ENCODE results near the gene TPRN.
A peak's percentile ranks its signal among the peaks of the same experiment; 100 is the strongest.

Gene TPRN

DNA sequence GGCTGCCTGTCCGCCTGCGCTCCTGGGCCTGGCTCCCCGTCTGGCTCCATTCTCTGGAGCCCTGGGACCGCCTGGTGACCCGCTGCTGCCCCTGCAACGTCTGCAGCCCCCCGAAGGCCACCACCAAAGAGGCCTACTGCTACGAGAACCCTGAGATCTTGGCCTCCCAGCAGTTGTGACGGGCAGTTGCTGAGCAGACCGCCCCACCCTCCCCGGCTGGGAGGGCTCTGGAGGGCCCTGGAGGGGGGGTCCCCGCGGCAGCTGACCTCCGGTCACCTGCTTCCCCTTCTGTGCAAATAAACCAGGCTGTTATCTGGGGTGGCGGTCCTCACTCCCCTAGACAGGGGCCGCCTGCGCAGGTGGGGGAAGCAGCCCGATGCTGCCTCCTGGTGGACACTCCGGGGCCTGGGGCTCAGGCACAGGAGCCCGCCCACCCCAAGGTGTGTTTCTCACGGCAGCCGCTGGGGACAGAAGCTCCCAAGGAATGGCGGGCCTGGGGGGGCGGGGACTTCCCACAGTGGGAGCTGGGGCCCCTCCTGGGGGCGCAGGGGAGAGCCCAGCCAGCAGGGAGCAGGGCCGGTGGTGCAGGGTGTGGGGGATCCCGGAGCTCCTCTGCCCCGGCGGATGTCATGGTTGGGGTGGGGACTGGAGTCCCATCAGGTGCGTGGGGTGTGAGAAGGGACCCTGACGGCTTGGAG lies 35.8 kb upstream of the TPRN start:
- peak; percentile 90 to 94 for DNase-seq (ENCODE audit: low read depth in 2 of 2)

DNA sequence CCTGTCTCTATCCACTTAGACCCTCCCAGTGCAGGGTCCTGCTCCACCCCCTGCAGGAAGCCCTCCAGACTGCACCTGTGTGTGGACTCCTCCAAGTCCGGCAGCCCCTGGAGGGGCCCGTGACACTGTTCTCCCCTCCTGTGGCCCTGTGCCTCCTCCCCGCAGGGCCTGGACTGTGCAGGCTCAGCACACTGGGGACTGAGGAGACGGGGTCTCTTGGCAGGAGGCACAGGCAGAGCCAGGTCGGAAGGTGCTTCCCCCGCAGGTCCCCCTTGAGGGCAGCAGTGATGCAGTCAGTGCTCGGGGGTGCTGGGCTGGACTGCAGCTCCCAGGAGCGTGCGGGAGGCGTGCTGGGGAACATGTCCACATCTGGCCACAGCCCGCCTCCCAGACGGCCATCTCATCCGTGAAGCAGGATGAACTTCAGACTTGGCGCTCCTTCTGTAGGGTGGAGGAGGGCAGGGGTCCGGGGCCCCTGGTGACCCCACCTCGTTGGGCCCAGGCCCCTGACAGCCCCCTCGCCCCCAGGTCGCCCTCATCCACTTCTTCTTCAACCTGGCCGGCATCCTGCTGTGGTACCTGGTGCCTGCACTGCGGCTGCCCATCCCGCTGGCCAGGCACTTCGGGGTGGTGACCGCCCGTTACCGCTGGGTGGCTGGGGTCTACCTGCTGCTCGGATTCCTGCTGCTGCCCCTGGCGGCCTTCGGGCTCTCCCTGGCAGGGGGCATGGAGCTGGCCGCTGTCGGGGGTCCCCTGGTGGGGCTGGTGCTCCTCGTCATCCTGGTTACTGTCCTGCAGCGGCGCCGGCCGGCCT lies 35.1 kb upstream of the TPRN start:
- DNase-seq (ENCODE audit: low read depth in 2 of 2): no peak

DNA sequence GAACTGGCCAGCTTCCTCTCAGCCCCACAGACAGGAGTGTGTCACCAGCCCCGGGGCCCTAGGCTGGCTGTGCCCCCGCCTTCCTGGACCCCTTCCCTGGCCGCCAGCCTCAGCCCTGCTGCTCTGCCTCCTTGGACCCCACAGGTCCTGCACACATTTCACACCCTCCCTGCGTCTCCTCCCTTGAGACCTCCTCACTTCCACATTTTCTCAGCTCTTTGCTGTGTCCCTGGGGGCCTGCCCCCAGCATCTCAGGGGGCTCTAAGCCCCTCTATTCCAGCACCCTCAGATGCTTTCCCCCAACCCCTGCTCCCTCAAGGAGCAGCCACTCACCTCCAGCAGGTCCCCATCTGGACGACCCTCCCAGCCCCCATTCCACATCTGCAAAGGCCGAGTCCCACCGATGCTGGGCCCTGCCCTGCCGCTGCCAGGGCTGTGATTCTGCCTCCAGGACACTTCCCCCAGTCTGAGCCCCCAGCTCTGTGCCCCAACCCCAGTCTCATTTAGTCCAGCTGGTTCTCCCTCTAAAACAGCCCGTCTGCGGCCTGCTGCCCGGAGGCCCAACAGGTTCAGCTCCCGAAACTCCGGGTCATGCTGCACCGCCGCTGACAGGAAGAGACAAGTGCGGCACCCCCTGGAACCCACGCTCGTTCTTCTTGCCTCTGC lies 34.4 kb upstream of the TPRN start:
- no peak for DNase-seq (ENCODE audit: low read depth in 2 of 2)

DNA sequence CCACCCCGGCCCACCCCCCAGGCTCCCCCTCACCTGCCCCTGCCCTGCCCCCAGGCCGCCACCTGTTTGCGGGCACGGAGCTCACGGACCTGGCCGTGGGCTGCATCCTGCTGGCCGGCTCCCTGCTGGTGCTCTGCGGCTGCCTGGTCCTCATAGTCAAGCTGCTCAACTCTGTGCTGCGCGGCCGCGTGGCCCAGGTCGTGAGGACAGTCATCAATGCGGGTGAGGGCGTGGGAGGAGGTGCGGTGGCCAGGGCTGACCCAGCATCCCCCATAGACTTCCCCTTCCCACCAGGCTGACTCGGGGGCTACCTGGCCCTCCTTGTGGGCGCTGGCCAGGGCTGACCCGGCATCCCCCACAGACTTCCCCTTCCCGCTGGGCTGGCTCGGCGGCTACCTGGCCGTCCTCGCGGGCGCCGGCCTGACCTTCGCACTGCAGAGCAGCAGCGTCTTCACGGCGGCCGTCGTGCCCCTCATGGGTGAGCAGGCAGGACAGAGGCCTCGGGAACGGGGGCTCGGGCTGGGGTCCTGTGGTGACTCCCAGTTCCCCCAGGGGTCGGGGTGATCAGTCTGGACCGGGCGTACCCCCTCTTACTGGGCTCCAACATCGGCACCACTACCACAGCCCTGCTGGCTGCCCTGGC lies 33.6 kb upstream of the TPRN start:
- no peak for DNase-seq (ENCODE audit: low read depth in 2 of 2)

DNA sequence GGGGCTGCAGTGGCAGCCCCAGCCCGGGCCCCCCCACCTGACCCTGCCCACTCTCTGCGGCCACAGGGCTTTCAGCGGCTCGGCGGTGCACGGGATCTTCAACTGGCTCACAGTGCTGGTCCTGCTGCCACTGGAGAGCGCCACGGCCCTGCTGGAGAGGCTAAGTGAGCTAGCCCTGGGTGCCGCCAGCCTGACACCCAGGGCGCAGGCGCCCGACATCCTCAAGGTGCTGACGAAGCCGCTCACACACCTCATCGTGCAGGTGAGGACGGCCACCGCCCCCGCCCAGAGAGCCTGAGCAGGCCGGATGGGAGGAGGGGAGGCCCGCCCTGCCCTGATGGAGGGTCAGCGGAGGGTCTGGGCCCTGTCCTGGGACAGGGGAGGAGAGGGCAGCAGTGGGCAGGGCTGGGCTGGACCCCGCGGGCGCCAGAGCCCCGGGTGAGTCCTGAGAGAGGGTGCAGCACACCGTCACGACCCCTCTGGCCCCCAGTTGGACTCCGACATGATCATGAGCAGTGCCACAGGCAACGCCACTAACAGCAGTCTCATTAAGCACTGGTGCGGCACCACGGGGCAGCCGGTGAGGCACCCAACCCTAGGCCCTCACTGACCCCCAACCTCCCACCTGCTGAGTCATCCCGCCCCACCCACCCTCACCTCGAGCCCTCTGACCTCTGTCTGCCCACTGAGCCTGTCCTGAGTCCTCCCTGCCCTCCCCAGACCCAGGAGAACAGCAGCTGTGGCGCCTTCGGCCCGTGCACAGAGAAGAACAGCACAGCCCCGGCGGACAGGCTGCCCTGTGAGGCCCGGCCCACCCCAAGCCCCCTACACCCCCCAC lies 32.8 kb upstream of the TPRN start:
- no peak for DNase-seq (ENCODE audit: low read depth in 2 of 2)

DNA sequence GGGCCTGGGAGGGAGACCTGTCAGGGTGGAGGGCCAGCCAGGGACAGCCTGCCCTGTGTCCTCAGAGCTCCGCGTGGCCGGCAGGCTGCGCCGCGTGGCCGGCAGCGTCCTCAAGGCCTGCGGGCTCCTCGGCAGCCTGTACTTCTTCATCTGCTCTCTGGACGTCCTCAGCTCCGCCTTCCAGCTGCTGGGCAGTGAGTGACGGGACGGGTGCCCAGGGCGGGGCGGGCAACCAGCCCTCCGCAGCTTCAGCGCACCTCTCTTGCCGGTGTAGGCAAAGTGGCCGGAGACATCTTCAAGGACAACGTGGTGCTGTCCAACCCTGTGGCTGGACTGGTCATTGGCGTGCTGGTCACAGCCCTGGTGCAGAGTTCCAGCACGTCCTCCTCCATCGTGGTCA lies 32.0 kb upstream of the TPRN start:
- no peak for DNase-seq (ENCODE audit: low read depth in 2 of 2)

DNA sequence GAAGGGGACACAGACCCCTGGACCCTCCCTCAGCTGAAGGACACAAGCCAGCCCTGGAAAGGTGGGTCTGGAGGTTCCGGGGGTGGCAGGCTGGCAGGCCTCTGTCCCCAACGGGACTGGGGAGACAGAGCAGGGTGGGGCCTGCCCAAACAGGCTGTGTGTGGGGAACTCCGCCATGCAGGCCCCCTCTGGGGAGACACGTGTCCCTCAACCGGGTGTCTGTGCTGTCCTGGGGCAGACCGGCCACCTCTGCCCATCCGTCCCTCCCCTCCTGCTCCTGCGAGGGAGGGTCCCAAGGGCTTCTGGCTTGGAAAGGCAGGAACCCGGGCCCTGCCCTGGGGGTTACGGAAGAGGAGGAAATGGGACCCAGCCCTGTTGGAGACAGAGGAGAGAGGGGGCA lies 31.6 kb upstream of the TPRN start:
- DNase-seq (ENCODE audit: low read depth in 2 of 2): no peak

DNA sequence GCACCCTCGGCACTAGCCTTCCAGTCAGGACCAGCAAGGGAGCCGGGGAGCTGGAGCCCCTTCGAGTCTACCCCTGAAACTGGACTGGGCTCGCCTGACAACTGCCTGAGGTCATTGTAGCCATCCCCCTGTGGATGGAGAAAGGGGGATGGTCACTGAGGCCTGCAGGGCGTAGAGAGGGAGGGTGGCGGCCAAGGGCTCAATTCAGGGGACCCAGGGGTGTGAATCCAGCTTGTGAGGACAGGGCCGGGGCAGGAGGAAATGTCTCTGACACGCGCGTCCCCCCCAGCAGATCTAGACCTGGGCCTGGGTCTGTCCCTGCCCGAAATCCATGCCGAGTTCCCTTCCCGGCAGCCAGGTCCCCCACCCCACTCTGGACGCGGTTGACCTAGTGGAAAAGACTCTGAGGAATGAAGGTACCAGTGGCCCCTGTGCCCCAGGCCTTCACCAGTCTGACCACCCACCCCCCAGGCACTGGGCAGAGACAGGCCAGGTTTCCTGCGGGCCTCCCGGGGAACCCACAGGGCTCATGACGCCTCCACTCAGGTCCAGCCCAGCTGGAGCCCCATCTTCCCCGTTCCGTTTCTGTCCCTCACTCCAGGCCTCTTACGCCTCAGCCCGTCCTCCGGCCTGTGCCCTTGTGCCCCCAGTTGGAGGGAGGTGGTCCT lies 31.0 kb upstream of the TPRN start:
- no peak for DNase-seq (ENCODE audit: low read depth in 2 of 2)

DNA sequence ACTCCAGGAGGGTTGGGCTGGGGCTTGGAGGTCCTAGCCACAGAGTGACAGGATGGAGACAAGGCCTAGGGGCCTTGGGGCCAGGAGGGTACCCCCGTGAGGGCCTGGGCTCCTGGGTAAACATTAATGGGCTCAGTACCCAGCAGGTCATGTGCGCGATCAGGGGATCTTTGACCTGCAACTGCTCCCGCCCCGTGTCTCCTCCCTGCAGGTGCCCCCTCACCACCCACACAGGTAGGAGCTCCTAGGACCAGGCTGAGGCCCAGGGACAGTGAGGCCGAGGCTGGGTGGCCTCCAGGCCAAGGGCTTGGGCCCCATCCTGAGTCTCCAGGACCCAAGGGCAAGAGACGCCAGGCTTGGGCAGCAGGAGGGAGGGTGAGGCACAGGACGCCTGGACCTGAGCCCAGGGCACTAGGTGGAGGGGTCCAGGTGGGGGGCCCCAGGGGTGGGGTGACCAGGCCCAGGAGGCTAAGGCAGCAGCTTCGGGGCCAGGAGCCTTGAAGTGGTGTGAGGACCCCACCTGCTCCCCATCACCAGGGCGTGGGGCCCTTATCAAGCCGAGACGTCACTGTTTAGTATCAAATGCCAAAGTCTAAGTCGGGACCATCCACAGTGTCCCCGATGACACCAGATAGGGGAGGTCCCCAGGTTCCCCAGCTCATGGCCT lies 30.3 kb upstream of the TPRN start, which contains the start of gene SLC34A3:
Gene SLC34A3 (plus strand): TSS at position 197 of the 667 bp plus-strand sequence. CDS start 802 bp downstream, outside the sequence.
- no peak for DNase-seq (ENCODE audit: low read depth in 2 of 2)

DNA sequence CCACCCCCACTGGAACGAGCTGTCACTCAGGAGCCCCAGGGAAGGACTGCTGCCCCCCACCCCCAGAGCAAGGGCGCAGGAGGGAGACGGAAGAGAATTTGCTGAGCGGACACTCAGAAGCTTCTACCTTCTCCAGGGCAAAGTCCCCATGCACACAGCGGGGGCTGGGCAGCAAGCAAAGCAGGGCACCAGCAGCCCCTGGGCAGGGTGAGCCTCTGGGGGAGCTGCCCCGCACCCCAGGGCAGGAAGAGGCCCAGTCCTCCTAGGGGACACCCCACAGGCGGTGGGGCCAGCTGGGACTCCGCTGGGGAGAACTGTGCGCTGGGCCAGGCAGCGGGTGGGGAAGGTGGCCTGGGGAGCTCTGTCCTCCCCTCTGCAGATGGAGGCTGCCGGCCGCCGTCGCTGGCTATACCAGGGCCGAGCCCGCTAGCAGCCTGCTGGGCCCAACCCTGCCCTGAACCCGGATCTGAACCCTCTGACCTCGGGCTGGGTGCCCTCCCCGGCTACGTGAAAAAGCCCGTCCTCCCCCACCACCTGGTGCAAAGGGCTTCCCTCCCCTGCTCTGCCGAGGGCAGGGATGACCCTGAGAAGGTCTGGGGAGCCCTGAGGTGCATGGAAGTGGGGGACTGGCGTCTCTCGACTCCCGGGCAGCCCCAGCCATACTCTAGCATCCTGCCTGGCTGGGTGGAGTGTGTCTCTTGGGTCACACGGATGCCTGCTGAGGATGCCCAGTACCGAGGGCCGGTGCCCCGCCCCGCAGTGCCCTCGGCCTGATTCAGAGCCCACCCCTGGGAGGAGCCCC lies 29.6 kb upstream of the TPRN start:
- no peak for DNase-seq (ENCODE audit: low read depth in 2 of 2)

DNA sequence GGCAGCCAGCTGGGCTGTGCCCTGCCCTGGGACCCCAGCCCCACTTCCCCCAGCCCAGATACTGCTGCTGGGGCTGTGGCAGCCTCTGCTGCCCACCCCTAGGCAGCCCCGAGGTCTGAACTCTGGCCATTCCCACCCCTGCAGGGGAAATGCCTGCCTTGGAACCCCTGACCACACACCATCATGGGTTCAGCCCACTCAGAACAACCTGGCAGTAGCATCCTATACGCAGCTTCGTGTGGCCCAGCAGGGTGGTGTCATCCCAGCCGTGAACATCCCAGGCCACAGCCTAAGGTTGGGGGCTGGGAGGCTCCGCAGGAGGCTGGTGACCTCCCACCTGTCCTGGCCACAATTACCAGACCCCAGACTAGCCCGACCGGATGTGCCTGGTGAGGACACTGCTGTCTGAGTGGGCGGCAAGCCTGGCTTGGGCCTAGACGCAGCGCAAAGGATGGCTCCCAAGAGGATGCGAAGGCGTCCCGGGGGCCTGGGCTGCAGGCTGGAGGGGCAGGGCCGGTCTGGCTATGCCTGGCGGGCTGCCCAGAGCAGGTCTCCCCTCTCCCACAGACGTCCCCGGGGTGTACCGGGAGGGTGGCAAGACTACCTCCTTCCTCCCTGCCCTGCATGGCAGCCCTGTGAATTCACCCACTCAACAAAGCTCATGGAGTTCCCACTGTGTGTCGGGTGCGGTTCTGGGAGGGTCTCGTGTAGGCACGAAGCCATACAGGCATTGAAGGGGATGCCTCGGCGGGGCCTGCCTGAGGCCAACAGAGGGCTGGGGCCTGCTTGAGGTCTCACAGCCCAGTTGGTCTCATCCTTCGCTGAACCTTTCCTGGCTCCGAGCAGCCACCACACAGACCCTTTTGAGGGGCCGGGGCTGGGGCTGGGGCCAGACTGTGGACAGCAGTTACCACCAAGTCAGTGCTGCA lies 28.7 kb upstream of the TPRN start:
- no peak for DNase-seq (ENCODE audit: low read depth in 2 of 2)

DNA sequence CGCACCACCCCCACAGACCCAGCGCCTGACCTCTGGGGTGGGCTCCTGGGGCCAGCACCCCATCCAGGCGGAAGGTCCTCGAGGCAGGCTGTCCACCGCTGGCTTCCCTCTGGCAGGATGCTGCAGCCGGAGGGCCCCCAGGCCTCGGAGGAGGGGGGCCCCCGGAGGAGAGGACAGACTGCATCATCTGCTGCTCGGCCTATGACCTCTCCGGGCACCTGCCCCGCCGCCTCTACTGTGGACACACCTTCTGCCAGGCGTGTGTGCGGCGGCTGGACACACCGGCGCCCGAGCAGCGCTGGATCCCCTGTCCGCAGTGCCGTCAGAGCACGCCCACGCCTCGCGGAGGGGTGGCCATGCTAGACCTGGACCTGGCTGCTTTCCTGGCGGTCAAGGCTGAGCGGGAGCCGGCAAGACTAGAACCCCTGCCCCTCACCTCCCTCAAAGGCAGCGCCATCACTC lies 28.0 kb upstream of the TPRN start:
- no peak for DNase-seq (ENCODE audit: low read depth in 2 of 2)

DNA sequence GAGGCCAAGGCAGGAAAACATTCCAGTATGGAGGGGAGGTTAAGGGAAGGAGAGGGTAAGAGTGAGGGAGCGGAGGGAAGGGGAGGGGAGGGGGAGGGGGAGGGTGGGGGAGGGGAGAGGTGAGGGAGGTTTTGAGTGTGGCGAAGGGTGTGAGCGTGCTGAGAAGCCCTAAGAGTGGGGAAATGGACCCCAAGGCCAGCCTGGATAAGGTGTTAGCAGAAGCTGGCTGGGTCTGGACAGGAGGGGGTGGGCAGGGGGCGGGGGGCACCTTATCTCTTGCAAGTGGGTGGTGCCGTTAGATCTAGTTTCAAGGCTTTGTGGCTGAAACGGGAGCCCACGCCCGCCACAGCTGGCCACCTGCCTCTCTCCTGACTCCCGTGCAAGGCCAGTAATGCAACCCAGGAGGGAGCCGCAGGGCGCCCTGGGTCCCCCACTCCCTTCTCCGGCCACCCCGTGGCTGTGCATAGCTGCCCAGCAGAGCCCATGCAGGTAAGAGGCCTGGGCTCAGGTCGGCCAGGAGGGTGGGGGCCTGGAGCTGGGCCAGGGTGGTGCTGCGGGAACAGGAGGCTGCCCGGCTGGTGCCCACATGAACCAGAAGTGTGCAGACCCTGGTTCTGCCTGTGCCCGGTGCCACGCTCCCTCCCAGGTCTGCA lies 27.4 kb upstream of the TPRN start:
- no peak for DNase-seq (ENCODE audit: low read depth in 2 of 2)

DNA sequence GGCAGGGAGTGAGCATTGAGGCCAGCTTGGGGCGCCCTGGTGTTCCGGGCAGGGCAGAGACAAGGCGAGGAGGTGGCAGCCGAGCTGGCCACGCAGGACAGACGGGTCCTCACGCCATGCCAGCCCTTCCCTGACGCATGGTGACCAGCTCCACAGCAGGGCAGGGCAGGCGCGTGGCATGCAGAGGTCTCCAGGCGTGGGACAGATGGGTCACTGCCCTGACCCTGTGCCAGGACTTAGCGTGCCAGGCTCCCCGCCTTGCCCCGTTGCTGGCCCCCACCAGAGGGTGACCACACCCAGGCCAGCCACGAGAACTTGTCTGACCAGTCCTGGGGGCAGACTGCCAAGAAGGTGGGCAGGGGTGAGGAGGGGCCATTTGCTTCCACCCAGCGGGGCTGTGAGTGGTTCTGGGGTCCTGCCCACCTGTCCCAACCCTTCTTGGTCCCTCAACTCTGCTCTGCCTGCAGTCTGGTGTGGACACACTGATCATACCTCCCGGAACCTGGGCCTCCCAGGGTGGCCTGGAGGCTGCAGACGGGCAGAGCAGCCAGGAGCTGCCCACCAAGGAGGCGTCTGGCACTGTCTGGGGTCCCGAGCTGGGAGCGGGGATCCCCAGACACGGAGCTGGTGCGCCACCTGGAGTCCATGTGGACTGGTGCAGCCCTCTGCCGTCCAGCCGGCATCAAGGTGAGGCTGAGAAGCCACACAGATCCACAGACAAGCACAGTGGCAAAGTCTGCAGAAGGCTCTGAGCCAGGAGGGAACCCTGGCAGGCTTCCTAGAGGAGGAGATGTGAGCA lies 26.7 kb upstream of the TPRN start, which contains the start of gene RNF224:
Gene RNF224 (plus strand): TSS at position 449 of the 799 bp plus-strand sequence. CDS start 834 bp downstream, outside the sequence.
- DNase-seq (ENCODE audit: low read depth in 2 of 2): peak; percentile 67 to 74

DNA sequence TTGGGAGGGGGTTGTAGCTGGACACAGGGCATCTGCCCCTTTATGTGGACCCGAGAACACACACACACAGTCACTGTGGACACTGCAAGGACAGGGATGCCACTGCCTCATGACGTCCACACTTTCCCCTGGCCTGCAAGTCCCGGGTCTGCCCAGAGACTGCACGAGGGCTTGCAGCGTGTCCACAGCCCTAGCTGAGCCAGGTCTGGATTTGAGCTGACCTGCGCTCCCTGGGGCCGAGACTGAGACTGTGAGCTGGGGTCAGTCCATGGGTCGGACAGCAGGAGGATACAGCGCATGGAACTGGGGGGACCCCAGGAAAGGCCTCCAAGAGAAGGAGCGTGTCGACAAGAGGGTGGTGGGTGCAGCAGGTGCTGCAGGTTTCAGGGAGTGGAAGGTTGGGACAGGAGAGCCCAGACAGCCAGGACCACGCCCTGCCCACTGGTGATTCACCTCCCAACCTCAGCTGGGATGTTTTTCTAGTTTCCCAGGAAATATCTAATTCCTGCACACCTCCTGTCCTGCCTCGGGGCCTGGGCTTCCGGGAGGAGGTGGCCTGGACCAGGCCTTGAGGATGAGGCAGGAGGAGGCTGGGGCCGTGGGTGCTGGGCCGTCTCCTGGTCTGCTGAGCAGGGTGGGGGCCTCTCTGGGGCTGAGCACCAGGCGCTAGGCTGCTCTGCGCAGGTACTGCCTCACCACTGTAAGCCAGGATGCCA lies 26.0 kb upstream of the TPRN start:
- no peak for DNase-seq (ENCODE audit: low read depth in 2 of 2)
